ENCODE results near the gene PIGP. TPM values are rescaled to one million over a fixed set of nuclear protein-coding genes. Genes with fewer than 3 reads are reported as not detected.
A peak's percentile ranks its signal among the peaks of the same experiment; 100 is the strongest.

The PIGP gene
- total and polyA plus RNA-seq, 2 of the 13 experiments (the other 11 are each of a cell fraction or from before 2014, with no cell fraction given) = 14.8 to 33.4 TPM

- TF ChIP-seq, protein P1, sequence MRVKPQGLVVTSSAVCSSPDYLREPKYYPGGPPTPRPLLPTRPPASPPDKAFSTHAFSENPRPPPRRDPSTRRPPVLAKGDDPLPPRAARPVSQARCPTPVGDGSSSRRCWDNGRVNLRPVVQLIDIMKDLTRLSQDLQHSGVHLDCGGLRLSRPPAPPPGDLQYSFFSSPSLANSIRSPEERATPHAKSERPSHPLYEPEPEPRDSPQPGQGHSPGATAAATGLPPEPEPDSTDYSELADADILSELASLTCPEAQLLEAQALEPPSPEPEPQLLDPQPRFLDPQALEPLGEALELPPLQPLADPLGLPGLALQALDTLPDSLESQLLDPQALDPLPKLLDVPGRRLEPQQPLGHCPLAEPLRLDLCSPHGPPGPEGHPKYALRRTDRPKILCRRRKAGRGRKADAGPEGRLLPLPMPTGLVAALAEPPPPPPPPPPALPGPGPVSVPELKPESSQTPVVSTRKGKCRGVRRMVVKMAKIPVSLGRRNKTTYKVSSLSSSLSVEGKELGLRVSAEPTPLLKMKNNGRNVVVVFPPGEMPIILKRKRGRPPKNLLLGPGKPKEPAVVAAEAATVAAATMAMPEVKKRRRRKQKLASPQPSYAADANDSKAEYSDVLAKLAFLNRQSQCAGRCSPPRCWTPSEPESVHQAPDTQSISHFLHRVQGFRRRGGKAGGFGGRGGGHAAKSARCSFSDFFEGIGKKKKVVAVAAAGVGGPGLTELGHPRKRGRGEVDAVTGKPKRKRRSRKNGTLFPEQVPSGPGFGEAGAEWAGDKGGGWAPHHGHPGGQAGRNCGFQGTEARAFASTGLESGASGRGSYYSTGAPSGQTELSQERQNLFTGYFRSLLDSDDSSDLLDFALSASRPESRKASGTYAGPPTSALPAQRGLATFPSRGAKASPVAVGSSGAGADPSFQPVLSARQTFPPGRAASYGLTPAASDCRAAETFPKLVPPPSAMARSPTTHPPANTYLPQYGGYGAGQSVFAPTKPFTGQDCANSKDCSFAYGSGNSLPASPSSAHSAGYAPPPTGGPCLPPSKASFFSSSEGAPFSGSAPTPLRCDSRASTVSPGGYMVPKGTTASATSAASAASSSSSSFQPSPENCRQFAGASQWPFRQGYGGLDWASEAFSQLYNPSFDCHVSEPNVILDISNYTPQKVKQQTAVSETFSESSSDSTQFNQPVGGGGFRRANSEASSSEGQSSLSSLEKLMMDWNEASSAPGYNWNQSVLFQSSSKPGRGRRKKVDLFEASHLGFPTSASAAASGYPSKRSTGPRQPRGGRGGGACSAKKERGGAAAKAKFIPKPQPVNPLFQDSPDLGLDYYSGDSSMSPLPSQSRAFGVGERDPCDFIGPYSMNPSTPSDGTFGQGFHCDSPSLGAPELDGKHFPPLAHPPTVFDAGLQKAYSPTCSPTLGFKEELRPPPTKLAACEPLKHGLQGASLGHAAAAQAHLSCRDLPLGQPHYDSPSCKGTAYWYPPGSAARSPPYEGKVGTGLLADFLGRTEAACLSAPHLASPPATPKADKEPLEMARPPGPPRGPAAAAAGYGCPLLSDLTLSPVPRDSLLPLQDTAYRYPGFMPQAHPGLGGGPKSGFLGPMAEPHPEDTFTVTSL (CRISPR knock-in tag; IDR thresholded peaks at IDR 0.05; ENCODE audit: borderline replicate concordance) = no peak
- TF ChIP-seq, protein P2, sequence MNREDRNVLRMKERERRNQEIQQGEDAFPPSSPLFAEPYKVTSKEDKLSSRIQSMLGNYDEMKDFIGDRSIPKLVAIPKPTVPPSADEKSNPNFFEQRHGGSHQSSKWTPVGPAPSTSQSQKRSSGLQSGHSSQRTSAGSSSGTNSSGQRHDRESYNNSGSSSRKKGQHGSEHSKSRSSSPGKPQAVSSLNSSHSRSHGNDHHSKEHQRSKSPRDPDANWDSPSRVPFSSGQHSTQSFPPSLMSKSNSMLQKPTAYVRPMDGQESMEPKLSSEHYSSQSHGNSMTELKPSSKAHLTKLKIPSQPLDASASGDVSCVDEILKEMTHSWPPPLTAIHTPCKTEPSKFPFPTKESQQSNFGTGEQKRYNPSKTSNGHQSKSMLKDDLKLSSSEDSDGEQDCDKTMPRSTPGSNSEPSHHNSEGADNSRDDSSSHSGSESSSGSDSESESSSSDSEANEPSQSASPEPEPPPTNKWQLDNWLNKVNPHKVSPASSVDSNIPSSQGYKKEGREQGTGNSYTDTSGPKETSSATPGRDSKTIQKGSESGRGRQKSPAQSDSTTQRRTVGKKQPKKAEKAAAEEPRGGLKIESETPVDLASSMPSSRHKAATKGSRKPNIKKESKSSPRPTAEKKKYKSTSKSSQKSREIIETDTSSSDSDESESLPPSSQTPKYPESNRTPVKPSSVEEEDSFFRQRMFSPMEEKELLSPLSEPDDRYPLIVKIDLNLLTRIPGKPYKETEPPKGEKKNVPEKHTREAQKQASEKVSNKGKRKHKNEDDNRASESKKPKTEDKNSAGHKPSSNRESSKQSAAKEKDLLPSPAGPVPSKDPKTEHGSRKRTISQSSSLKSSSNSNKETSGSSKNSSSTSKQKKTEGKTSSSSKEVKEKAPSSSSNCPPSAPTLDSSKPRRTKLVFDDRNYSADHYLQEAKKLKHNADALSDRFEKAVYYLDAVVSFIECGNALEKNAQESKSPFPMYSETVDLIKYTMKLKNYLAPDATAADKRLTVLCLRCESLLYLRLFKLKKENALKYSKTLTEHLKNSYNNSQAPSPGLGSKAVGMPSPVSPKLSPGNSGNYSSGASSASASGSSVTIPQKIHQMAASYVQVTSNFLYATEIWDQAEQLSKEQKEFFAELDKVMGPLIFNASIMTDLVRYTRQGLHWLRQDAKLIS (CRISPR knock-in tag; IDR thresholded peaks at IDR 0.05) = no peak
- TF ChIP-seq ZNF335 (CRISPR knock-in tag; IDR thresholded peaks at IDR 0.05) = no peak
- TF ChIP-seq ZNF652 (CRISPR knock-in tag; IDR thresholded peaks at IDR 0.05; ENCODE audit: borderline replicate concordance, low read depth) = 0 out of 2 replicates have a peak, but pooled peaks have one; percentile 45
- no peak for TF ChIP-seq PAWR (CRISPR knock-in tag; IDR thresholded peaks at IDR 0.05; ENCODE audit: borderline replicate concordance)
- no peak for TF ChIP-seq BATF2 (CRISPR knock-in tag; IDR thresholded peaks at IDR 0.05)
- peak; percentile 16; the same call in 1 of the 2 replicates for TF ChIP-seq SAP130 (CRISPR knock-in tag; IDR thresholded peaks at IDR 0.05; ENCODE audit: low read depth)
- peak; percentile 33; the same call in 1 of the 2 replicates for TF ChIP-seq SOX5 (CRISPR knock-in tag; IDR thresholded peaks at IDR 0.05; ENCODE audit: borderline replicate concordance)
- TF ChIP-seq ZNF224 (CRISPR knock-in tag; IDR thresholded peaks at IDR 0.05) = no peak
- TF ChIP-seq ZNF761 (CRISPR knock-in tag; conservative IDR thresholded peaks at IDR 0.05) = no peak
- no peak for TF ChIP-seq GATAD2A (CRISPR knock-in tag; IDR thresholded peaks at IDR 0.05)
- TF ChIP-seq, protein P3, sequence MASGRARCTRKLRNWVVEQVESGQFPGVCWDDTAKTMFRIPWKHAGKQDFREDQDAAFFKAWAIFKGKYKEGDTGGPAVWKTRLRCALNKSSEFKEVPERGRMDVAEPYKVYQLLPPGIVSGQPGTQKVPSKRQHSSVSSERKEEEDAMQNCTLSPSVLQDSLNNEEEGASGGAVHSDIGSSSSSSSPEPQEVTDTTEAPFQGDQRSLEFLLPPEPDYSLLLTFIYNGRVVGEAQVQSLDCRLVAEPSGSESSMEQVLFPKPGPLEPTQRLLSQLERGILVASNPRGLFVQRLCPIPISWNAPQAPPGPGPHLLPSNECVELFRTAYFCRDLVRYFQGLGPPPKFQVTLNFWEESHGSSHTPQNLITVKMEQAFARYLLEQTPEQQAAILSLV (CRISPR knock-in tag; IDR thresholded peaks at IDR 0.05; ENCODE audit: borderline replicate concordance) = no peak
- no peak for TF ChIP-seq IRF2 (CRISPR knock-in tag; IDR thresholded peaks at IDR 0.05)
- no peak for TF ChIP-seq ZNF556 (CRISPR knock-in tag; IDR thresholded peaks at IDR 0.05; ENCODE audit: borderline replicate concordance)
- no peak for TF ChIP-seq ZNF879 (CRISPR knock-in tag; IDR thresholded peaks at IDR 0.05)
- TF ChIP-seq ONECUT2 (CRISPR knock-in tag; IDR thresholded peaks at IDR 0.05) = no peak
- TF ChIP-seq DR1 (CRISPR knock-in tag; IDR thresholded peaks at IDR 0.05) = no peak
- no peak for TF ChIP-seq ELF1 (CRISPR knock-in tag; IDR thresholded peaks at IDR 0.05)
- peak; percentile 77 for TF ChIP-seq ZNF7 (CRISPR knock-in tag; IDR thresholded peaks at IDR 0.05)
- TF ChIP-seq ZNF644 (CRISPR knock-in tag; IDR thresholded peaks at IDR 0.05; ENCODE audit: low read depth) = no peak
Observed at GRCh38 chr21:37061926-37062592, 10.8 kb downstream of the PIGP start (continued).
